Epithelial cell of esophagus (primary cell): ENCODE measurements around the gene TLR7.

Experiments used
- DNase-seq: peaks from one replicate; pipeline ENCODE4 v3.0.0; 2010; ENCODE audit warnings: low read depth
- H3K4me3 ChIP-seq: 2 replicates; pipeline ENCODE4 v1.5.1; 2011; ENCODE audit warnings: mild to moderate bottlenecking, low read length, control low read depth
- TF ChIP-seq, protein P1 (sequence below): IDR thresholded peaks from 2 replicates; pipeline ENCODE4 v1.5.1; 2011; ENCODE audit warnings: low read depth, mild to moderate bottlenecking, low read length, control low read depth, inconsistent platforms; ENCODE audit not compliant: insufficient read depth; ENCODE audit errors: missing control alignments

The TLR7 gene

DNA sequence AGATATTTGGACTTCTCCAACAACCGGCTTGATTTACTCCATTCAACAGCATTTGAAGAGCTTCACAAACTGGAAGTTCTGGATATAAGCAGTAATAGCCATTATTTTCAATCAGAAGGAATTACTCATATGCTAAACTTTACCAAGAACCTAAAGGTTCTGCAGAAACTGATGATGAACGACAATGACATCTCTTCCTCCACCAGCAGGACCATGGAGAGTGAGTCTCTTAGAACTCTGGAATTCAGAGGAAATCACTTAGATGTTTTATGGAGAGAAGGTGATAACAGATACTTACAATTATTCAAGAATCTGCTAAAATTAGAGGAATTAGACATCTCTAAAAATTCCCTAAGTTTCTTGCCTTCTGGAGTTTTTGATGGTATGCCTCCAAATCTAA lies 20.3 kb downstream of the TLR7 start:
- DNase-seq = no peak
- TF ChIP-seq, protein P1, sequence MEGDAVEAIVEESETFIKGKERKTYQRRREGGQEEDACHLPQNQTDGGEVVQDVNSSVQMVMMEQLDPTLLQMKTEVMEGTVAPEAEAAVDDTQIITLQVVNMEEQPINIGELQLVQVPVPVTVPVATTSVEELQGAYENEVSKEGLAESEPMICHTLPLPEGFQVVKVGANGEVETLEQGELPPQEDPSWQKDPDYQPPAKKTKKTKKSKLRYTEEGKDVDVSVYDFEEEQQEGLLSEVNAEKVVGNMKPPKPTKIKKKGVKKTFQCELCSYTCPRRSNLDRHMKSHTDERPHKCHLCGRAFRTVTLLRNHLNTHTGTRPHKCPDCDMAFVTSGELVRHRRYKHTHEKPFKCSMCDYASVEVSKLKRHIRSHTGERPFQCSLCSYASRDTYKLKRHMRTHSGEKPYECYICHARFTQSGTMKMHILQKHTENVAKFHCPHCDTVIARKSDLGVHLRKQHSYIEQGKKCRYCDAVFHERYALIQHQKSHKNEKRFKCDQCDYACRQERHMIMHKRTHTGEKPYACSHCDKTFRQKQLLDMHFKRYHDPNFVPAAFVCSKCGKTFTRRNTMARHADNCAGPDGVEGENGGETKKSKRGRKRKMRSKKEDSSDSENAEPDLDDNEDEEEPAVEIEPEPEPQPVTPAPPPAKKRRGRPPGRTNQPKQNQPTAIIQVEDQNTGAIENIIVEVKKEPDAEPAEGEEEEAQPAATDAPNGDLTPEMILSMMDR = no peak
- no peak overlapping the region for H3K4me3 ChIP-seq

DNA sequence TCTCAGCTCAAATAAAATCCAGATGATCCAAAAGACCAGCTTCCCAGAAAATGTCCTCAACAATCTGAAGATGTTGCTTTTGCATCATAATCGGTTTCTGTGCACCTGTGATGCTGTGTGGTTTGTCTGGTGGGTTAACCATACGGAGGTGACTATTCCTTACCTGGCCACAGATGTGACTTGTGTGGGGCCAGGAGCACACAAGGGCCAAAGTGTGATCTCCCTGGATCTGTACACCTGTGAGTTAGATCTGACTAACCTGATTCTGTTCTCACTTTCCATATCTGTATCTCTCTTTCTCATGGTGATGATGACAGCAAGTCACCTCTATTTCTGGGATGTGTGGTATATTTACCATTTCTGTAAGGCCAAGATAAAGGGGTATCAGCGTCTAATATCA lies 20.9 kb downstream of the TLR7 start:
- no peak overlapping the region for H3K4me3 ChIP-seq
- no peak for DNase-seq
- TF ChIP-seq, protein P1 = no peak

DNA sequence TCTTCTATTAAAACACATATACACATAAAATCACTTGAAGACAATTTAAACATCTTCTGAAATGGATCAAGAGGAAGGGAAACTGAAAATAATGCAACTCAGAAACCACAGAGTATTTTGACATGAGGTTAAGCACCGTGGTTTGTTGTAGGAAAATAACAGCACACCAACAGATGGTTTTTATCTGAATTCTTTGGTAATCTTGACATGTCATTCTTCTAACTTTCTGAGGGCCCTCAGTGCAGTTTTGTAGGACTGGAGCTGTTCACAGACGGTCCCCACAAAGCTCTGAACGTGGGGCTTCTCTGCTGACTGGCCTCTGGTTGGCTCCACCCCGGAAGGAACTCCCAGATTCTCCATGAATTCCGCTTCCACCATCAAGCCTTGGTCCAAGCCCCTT lies 23.6 kb downstream of the TLR7 start:
- TF ChIP-seq, protein P1 = no peak
- no peak for DNase-seq
- no peak overlapping the region for H3K4me3 ChIP-seq

DNA sequence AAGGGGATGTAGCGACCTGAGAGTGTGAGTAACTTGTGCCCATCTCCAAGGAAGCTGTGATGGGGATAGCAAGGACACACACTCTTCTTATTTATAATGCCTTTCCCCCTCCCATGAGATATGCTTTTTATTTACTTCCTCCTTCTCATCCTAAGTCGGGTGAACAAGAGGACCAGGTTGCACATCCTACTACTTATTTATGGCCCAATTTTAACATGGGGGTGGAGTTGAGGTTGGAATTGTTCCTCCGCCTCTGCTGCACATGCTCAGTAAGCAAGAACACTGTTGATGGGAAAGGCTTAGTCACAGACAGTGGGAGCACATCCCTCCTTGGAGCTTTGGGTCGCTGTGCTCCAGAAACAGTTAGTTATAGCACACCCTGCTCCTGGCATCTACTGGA lies 24.3 kb downstream of the TLR7 start:
- DNase-seq = no peak
- TF ChIP-seq, protein P1 = no peak
- no peak overlapping the region for H3K4me3 ChIP-seq

DNA sequence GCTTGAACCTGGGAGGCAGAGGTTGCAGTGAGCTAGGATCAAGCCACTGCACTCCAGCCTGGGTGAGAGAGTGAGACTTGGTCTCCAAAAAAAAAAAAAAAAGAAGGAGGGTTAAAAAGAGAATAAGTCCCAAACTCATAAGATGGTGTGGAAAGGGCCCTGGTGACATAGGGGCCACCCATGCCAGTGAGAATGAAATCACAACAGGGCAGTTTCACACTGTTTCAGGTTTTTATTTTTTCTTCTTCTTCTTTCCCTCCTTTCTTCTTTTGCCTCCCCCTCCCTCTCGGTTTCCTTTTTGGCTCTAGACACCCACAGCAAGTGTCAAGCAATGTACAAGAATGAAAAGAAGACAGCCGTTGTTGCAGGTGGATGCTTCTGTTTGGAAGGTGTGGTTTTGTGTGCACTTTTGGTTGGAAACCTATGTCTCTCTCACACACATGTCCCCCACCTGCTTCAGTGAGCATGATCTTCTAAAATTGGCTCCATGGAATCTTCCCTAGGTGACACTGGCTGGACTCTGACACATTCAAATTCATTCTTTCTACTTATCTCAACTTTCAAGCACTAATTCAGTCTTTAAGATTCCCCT lies 25.1 kb downstream of the TLR7 start:
- H3K4me3 ChIP-seq = no peak overlapping the region
- TF ChIP-seq, protein P1 = no peak
- no peak for DNase-seq

DNA sequence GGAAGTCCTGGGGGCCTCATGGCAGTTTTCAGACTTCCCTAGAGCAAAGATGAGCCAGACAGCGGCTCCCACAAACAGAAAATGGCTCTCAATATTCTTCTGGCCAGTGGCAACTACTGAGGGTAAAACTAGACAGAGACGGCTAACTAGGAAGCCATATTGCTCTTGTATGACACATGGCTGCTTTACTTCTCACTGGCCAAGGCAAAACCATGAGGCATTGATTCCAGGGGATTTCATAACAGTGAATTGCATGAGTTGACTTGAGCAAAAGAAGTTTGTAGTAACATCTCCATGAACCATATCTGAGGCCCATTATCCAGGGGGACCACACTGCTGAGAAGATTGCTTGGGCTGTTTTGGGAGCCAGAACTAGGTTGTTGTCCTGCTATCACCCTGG lies 25.8 kb downstream of the TLR7 start:
- TF ChIP-seq, protein P1 = no peak
- H3K4me3 ChIP-seq = no peak overlapping the region
- no peak for DNase-seq

DNA sequence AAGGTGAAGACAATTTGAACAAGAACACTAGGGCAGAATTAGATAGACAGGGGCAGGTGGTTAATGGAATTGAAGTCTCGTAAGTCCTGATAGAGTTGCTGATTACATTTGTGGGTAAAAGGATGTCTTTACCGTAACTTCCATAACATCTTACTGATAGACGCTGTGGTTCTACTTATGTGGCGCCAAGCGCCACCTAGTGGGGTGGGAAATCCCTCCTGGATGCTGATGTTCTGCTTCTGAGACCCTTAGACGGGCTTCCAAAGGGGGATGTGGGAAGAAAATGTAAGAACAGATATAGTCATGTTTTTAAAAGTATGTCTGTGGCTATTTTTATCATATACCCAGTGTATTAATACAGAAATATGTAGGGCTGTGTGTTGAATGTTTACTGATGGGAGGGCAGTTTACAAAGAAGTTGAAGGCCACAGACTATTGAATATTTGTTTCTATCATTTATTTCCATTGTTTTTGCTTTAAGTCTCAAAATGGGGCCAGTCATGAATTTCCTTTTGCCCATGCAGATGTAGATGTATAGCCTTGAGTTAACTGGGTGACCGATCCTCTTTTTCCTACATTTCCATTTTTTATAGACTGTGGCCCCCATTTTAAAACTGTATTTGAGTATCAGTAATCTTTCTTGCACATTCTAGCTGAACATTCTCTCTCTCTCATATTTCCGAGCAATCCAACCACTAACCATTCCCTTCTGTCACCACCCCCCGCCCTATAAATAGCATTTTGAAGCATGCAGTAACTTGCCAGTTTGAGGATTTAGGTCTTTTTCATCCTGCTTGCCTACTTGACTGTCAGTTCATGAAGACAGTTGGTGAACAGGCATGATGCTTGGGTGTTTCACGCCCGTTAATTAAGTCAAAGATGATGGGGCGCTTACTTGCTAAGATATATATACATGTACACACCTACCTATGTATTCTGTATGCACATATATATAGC lies 27.5 kb downstream of the TLR7 start:
- peak; percentile 24 for DNase-seq
- H3K4me3 ChIP-seq = no peak overlapping the region
- TF ChIP-seq, protein P1 = peak; percentile 66
